DND-41 (cell line): ENCODE measurements around the gene PLPPR4.
"Not testable (repeated sequence)": the region's sequence is repeated elsewhere in the genome, so short reads cannot be mapped to it uniquely, and the experiment has no call there.

Source experiments
- ATAC-seq: fragments of 200-7000 bp; cut with Tn5 transposase; 3 replicates; pipeline ENCODE4 v1.9.1; 2021; ENCODE audit warnings: low read depth; ENCODE audit not compliant: insufficient read depth
- DNase-seq: peaks from one replicate; pipeline ENCODE4 v3.0.0-alpha.2; 2020
- H2AFZ ChIP-seq: 2 replicates; pipeline ENCODE4 v1.6.0; 2012; ENCODE audit warnings: low read depth, low read length
- H3K27ac ChIP-seq: 2 replicates; pipeline ENCODE4 v1.5.1; 2012; ENCODE audit warnings: low read length, inconsistent platforms
- H3K27me3 ChIP-seq: fragments of 200-600 bp; sonication (generic); 2 replicates; pipeline ENCODE4 v1.6.0; 2012; ENCODE audit warnings: low read length, mild to moderate bottlenecking, inconsistent platforms; ENCODE audit not compliant: insufficient read depth, poor library complexity
- H3K36me3 ChIP-seq: 2 replicates; pipeline ENCODE4 v1.5.1; 2012; ENCODE audit warnings: low read length, inconsistent platforms; ENCODE audit not compliant: insufficient read depth
- H3K4me1 ChIP-seq: 2 replicates; pipeline ENCODE4 v1.5.1; 2012; ENCODE audit warnings: mild to moderate bottlenecking, low read length; ENCODE audit not compliant: insufficient read depth
- H3K4me2 ChIP-seq: 2 replicates; pipeline ENCODE4 v1.6.0; 2012; ENCODE audit warnings: mild to moderate bottlenecking, moderate library complexity, low read length, inconsistent platforms; ENCODE audit not compliant: insufficient read depth
- H3K4me3 ChIP-seq, 2 experiments: fragments of 200-600 bp in 1 of 2; shearing (Covaris generic) in 1 of 2; 2 replicates each; pipeline ENCODE4 v1.5.1; 2012 to 2016; ENCODE audit warnings: inconsistent platforms in 2 of 2, low read length in 2 of 2, mild to moderate bottlenecking in 2 of 2, low read depth in 1 of 2, moderate library complexity in 1 of 2
- H3K79me2 ChIP-seq: 2 replicates; pipeline ENCODE4 v1.6.0; 2012; ENCODE audit warnings: low read length, inconsistent platforms; ENCODE audit not compliant: insufficient read depth
- H3K9ac ChIP-seq: 2 replicates; pipeline ENCODE4 v1.6.0; 2012; ENCODE audit warnings: low read depth, mild to moderate bottlenecking, inconsistent platforms, low read length, moderate library complexity
- H3K9me3 ChIP-seq: 2 replicates; pipeline ENCODE4 v1.5.1; 2012; ENCODE audit warnings: low read length, moderate library complexity, mild to moderate bottlenecking, inconsistent platforms; ENCODE audit not compliant: insufficient read depth, severe bottlenecking
- H4K20me1 ChIP-seq: 2 replicates; pipeline ENCODE4 v1.6.0; 2012; ENCODE audit warnings: low read length; ENCODE audit not compliant: insufficient read depth
- CTCF ChIP-seq: IDR thresholded peaks from 2 replicates; pipeline ENCODE4 v1.5.1; 2012; ENCODE audit warnings: borderline replicate concordance, low read length, moderate library complexity, mild to moderate bottlenecking; ENCODE audit not compliant: poor library complexity, severe bottlenecking; ENCODE audit errors: extremely low read depth
- EZH2 ChIP-seq: IDR thresholded peaks from 3 replicates; pipeline ENCODE4 v1.6.1; 2012; ENCODE audit warnings: borderline replicate concordance, low read depth, mild to moderate bottlenecking, moderate library complexity, low read length, inconsistent platforms; ENCODE audit not compliant: severe bottlenecking

The PLPPR4 gene

GRCh38 chr1:99277066-99277465, 12.8 kb downstream of the PLPPR4 start:
- no peak for DNase-seq
- no peak overlapping the region for H3K4me3 ChIP-seq
- H4K20me1 ChIP-seq: no peaks in the 10 kb centered on the region

GRCh38 chr1:99279525-99279924, 15.2 kb downstream of the PLPPR4 start:
- TF ChIP-seq CTCF: no peak
- Histone ChIP-seq H4K20me1 (no peaks in the 10 kb centered on the region), H3K27ac (no peak overlapping the region), H3K4me2 (no peak overlapping the region), H3K36me3 (no peaks in the 10 kb centered on the region), H3K79me2 (no peaks in the 10 kb centered on the region), H3K4me1 (no peaks in the 10 kb centered on the region), H3K9me3 (no peaks in the 10 kb centered on the region), H2AFZ (no peak overlapping the region), H3K9ac (no peak overlapping the region), H3K4me3 (no peak overlapping the region), H3K27me3 (no peaks in the 10 kb centered on the region)
- DNase-seq (no peak), ATAC-seq (no peak)

More at GRCh38 chr1:99277066-99277465, 12.8 kb downstream of the PLPPR4 start:
- H3K9ac ChIP-seq: no peak overlapping the region
- H2AFZ ChIP-seq: no peak overlapping the region
- H3K27me3 ChIP-seq: no peaks in the 10 kb centered on the region
- no peak for ATAC-seq
- no peaks in the 10 kb centered on the region for H3K9me3 ChIP-seq
- TF ChIP-seq CTCF (no peak), EZH2 (no peak)
- H3K27ac ChIP-seq: no peak overlapping the region
- no peaks in the 10 kb centered on the region for H3K4me1 ChIP-seq
- no peaks in the 10 kb centered on the region for H3K79me2 ChIP-seq
- no peak overlapping the region for H3K4me2 ChIP-seq
- no peaks in the 10 kb centered on the region for H3K36me3 ChIP-seq

- no peaks in the 10 kb centered on the region for H3K79me2 ChIP-seq
- H3K9me3 ChIP-seq: no peaks in the 10 kb centered on the region
- H2AFZ ChIP-seq: no peak overlapping the region
- no peaks in the 10 kb centered on the region for H3K36me3 ChIP-seq
- no peak for TF ChIP-seq EZH2
- H3K4me2 ChIP-seq: no peak overlapping the region
- ATAC-seq: no peak
- no peak overlapping the region for H3K9ac ChIP-seq
- no peak overlapping the region for H3K27ac ChIP-seq
- H3K4me3 ChIP-seq: no peak overlapping the region
- no peak for DNase-seq
- H4K20me1 ChIP-seq: no peaks in the 10 kb centered on the region
- no peaks in the 10 kb centered on the region for H3K27me3 ChIP-seq
- H3K4me1 ChIP-seq: no peaks in the 10 kb centered on the region
These were observed 16.8 kb downstream of the PLPPR4 start for GRCh38 chr1:99281105-99281504.

GRCh38 chr1:99282536-99282935, 18.2 kb downstream of the PLPPR4 start:
- no peak for TF ChIP-seq CTCF
- TF ChIP-seq EZH2: no peak
- Histone ChIP-seq H3K4me2 (no peak overlapping the region), H3K9me3 (no peaks in the 10 kb centered on the region), H4K20me1 (no peaks in the 10 kb centered on the region), H3K4me3 (no peak overlapping the region), H3K79me2 (no peaks in the 10 kb centered on the region), H3K27ac (no peak overlapping the region), H3K36me3 (no peaks in the 10 kb centered on the region), H2AFZ (no peak overlapping the region), H3K4me1 (no peaks in the 10 kb centered on the region), H3K9ac (no peak overlapping the region), H3K27me3 (no peaks in the 10 kb centered on the region)
- ATAC-seq (no peak), DNase-seq (no peak)

- not testable (repeated sequence) for H3K27me3 ChIP-seq, H3K4me2 ChIP-seq, H2AFZ ChIP-seq, H3K4me3 ChIP-seq, H3K9me3 ChIP-seq, H4K20me1 ChIP-seq, H3K9ac ChIP-seq, H3K27ac ChIP-seq, ATAC-seq, H3K36me3 ChIP-seq, H3K79me2 ChIP-seq, DNase-seq, H3K4me1 ChIP-seq
These were observed 19.2 kb downstream of the PLPPR4 start for GRCh38 chr1:99283521-99283920.
